Cerebellar cortex (tissue), 1 donor: ENCODE data around the gene ATPAF1.

Experiments
- DNase-seq: peaks from one replicate; pipeline ENCODE4 v3.0.0-alpha.2; 2015; ENCODE audit warnings: low spot score

The ATPAF1 gene

GRCh38 chr1:46587069-46587468 lies 81.1 kb downstream of the ATPAF1 start:
- no peak for DNase-seq

DNA sequence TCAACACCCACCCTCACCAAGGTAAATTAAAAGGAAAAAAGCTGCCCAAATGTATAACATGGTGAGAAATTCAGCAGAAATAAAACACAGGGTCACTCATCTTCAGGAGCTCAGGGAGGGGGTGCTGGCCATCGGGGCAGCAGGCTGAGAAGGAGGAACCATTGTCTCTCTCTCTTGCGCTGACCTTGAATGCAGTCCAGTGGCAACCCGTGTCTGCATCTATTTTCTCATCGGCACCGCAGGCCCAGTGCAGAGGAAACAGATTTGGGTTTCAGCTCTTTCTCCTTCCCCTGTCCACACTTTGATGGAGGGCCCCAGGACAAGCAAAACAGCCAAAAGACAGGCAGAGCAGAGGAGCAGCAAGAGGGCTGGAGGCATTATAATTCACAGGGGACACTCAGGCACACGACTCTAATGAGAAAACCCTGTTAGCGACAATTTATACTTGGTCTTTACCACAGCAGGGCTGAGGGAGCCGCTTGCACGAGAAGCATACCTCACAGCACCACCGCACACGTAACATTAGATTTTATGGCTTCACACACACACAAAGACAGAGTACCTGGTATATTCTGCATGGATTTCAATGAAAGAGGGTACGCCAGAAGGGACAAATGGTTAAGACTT lies 82.7 kb downstream of the ATPAF1 start:
- no peak for DNase-seq

DNA sequence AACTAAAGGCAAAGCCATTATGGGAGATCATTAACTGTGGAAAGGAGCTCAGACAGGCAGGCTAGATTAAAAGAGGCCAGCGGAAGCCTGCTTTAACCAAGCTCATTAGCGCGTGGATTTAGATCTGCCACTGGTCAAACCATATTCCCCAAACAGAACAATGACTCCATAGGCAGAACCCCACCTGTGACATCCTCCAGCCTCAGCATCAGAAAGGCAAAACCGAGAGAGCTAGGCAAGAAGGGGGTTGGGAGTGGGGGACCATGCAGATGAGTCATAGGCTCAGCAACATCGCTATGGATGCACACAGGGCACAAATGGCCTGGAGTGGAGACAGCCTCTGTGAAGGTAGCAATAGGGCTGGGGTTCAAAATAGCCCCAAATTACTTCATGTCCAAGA lies 84.7 kb downstream of the ATPAF1 start:
- DNase-seq: no peak

DNA sequence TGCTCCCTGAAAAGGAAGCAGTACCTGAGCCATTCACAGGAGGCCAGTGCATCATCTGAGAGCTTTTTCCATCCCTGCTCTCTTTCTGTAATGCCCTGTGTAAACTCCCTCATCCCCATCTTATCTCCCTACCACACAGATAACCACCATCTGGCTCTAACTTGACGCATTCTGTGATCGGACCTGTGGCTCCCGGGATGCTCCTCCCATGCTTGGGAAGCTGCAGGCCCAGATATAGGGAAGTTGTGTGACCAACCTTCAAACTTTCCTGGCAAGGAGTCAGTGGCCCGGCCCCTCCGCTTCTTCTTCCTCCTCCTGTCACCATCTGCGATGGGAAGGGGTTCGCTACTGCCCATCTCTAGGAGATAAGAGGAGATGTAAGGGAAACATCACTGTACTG lies 85.2 kb downstream of the ATPAF1 start:
- no peak for DNase-seq
